A172 (cell line): Measurements from ENCODE around the gene UVSSA. TPM values are rescaled to one million over a fixed set of nuclear protein-coding genes. Genes with fewer than 3 reads are reported as not detected.

Source experiments
- DNase-seq: peaks from one replicate; pipeline ENCODE4 v3.0.0-alpha.2; 2015; ENCODE audit warnings: low spot score
- total RNA-seq: library from RNA; depleted of rRNA; stranded (reverse); fragments of >200 nt; shearing (Covaris generic); gene quantifications from 2 replicates; pipeline ENCODE4 v1.2.3, GENCODE V29; 2014; rRNA removed

UVSSA gene
- total RNA-seq: 7.2 and 9.8 TPM in 2 replicates

GRCh38 chr4:1346781-1347409, at the start of gene UVSSA:
Gene UVSSA, plus strand, starts transcription at chr4:1347208. Its CDS starts 884 bp downstream, at chr4:1348092.
- peak; percentile 97 for DNase-seq

- DNase-seq: no peak
Observed at GRCh38 chr4:1297456-1298325, 49.3 kb upstream of the UVSSA start.

- no peak for DNase-seq
Observed at GRCh38 chr4:1298461-1298860, 48.5 kb upstream of the UVSSA start.

GRCh38 chr4:1299301-1299860, 47.6 kb upstream of the UVSSA start:
- no peak for DNase-seq

GRCh38 chr4:1300466-1301455, 46.2 kb upstream of the UVSSA start:
- peak; percentile 90 for DNase-seq

GRCh38 chr4:1302159-1302558, 44.8 kb upstream of the UVSSA start:
- no peak for DNase-seq

GRCh38 chr4:1305261-1305711, 41.7 kb upstream of the UVSSA start:
- no peak for DNase-seq

GRCh38 chr4:1305781-1306455, 41.1 kb upstream of the UVSSA start:
- DNase-seq: no peak

- DNase-seq: no peak
Observed at GRCh38 chr4:1307951-1308735, 38.9 kb upstream of the UVSSA start.

- DNase-seq: peak; percentile 64
Observed at GRCh38 chr4:1309261-1310010, 37.6 kb upstream of the UVSSA start.

- DNase-seq: no peak
Observed at GRCh38 chr4:1310031-1310795, 36.8 kb upstream of the UVSSA start.

- no peak for DNase-seq
Observed at GRCh38 chr4:1310796-1311631, 36.0 kb upstream of the UVSSA start.

- no peak for DNase-seq
Observed at GRCh38 chr4:1312821-1313640, 34.0 kb upstream of the UVSSA start.

GRCh38 chr4:1315306-1315705, 31.7 kb upstream of the UVSSA start:
- no peak for DNase-seq

GRCh38 chr4:1315836-1316536, 31.0 kb upstream of the UVSSA start:
- no peak for DNase-seq

- DNase-seq: no peak
Observed at GRCh38 chr4:1316537-1317168, 30.4 kb upstream of the UVSSA start.
